Gastroesophageal sphincter (tissue), 3 donors: ENCODE measurements around the gene EMC10.

Experiments
- CTCF ChIP-seq, 4 experiments: fragments of 200-600 bp in 2 of 4; fragments of 450-650 bp in 2 of 4; sonication (generic) in 1 of 4; IDR thresholded peaks; one replicate each; pipeline ENCODE4 v1.5.1; 2017 to 2019; ENCODE audit warnings: antibody characterized with exemption in 4 of 4, mild to moderate bottlenecking in 2 of 4, moderate library complexity in 2 of 4
- EP300 ChIP-seq: sonication (generic); formaldehyde crosslinking; IDR thresholded peaks from one replicate; pipeline ENCODE4 v1.6.1; 2017; ENCODE audit warnings: antibody characterized with exemption, mild to moderate bottlenecking
- POLR2A ChIP-seq, 2 donors: fragments of 450-650 bp; IDR thresholded peaks; one replicate each; pipeline ENCODE4 v1.6.1; 2017; ENCODE audit warnings: antibody characterized with exemption in 2 of 2, mild to moderate bottlenecking in 2 of 2, moderate library complexity in 1 of 2
- POLR2AphosphoS5 ChIP-seq: sonication (generic); formaldehyde crosslinking; IDR thresholded peaks from one replicate; pipeline ENCODE4 v1.6.1; 2017; ENCODE audit warnings: antibody characterized with exemption

- TF ChIP-seq POLR2A (IDR thresholded peaks at IDR 0.05) (no peak), CTCF (IDR thresholded peaks at IDR 0.05) (no peak), EP300 (no peak), POLR2AphosphoS5 (no peak)
These were observed 34.4 kb downstream of the EMC10 start for GRCh38 chr19:50510700-50511068.
